HepG2 (cell line): Measurements from ENCODE around the gene PHKB. TPM values are rescaled to one million over a fixed set of nuclear protein-coding genes. Genes with fewer than 3 reads are reported as not detected.
A peak's percentile ranks its signal among the peaks of the same experiment; 100 is the strongest.

Experiments
- DNMT1 ChIP-seq: sonication (generic); formaldehyde crosslinking; IDR thresholded peaks from 2 replicates; pipeline ENCODE4 v1.5.1; 2020; ENCODE audit warnings: mild to moderate bottlenecking, missing genetic modification reagents
- DPF2 ChIP-seq: sonication (generic); formaldehyde crosslinking; IDR thresholded peaks from 2 replicates; pipeline ENCODE4 v1.4.0; 2020; ENCODE audit warnings: mild to moderate bottlenecking, low read depth, missing genetic modification reagents, borderline replicate concordance
- GZF1 ChIP-seq: sonication (generic); formaldehyde crosslinking; IDR thresholded peaks from 2 replicates; pipeline ENCODE4 v1.5.1; 2020; ENCODE audit warnings: mild to moderate bottlenecking, missing genetic modification reagents
- IKZF1 ChIP-seq: fragments of 450-650 bp; IDR thresholded peaks from 2 replicates; pipeline ENCODE4 v1.7.1; 2016
- MXD4 ChIP-seq: IDR thresholded peaks from 2 replicates; pipeline ENCODE4 v1.6.1; 2016; ENCODE audit warnings: mild to moderate bottlenecking, missing biosample characterization, missing genetic modification reagents
- SPEN ChIP-seq: sonication (generic); formaldehyde crosslinking; IDR thresholded peaks from 2 replicates; pipeline ENCODE4 v1.5.1; 2020; ENCODE audit warnings: low read depth, mild to moderate bottlenecking, missing genetic modification reagents
- TOPORS ChIP-seq: sonication (generic); formaldehyde crosslinking; IDR thresholded peaks from 2 replicates; pipeline ENCODE4 v1.8.0; 2023; ENCODE audit warnings: mild to moderate bottlenecking, missing genetic modification reagents
- U2AF1 ChIP-seq: fragments of 200-400 bp; formaldehyde crosslinking; optimal IDR thresholded peaks from 2 replicates; pipeline ENCODE3; 2017; ENCODE audit warnings: mild to moderate bottlenecking, low read depth, low read length
- ZFP36 ChIP-seq: fragments of 150-350 bp; IDR thresholded peaks from 2 replicates; pipeline ENCODE4 v1.6.1; 2018; ENCODE audit warnings: borderline replicate concordance, low read length, low read depth; ENCODE audit not compliant: partially characterized antibody
- ZFYVE20 ChIP-seq: sonication (generic); formaldehyde crosslinking; IDR thresholded peaks from 2 replicates; pipeline ENCODE4 v1.8.0; 2023; ENCODE audit warnings: low read depth, mild to moderate bottlenecking, moderate library complexity, missing genetic modification reagents, borderline replicate concordance
- ZMAT3 ChIP-seq: sonication (generic); formaldehyde crosslinking; conservative IDR thresholded peaks from 2 replicates; pipeline ENCODE4 v1.7.0; 2021; ENCODE audit warnings: missing genetic modification reagents
- ZNF17 ChIP-seq: sonication (generic); formaldehyde crosslinking; IDR thresholded peaks from 2 replicates; pipeline ENCODE4 v1.5.0; 2020; ENCODE audit warnings: mild to moderate bottlenecking, missing genetic modification reagents
- ZNF274 ChIP-seq: sonication (generic); formaldehyde crosslinking; IDR thresholded peaks from 2 replicates; pipeline ENCODE4 v1.5.1; 2020; ENCODE audit warnings: mild to moderate bottlenecking, missing genetic modification reagents
- ZNF3 ChIP-seq: IDR thresholded peaks from 2 replicates; pipeline ENCODE4 v1.7.0; 2017; ENCODE audit warnings: inconsistent platforms
- ZNF782 ChIP-seq: sonication (generic); formaldehyde crosslinking; IDR thresholded peaks from 2 replicates; pipeline ENCODE4 v1.4.0; 2020; ENCODE audit warnings: missing genetic modification reagents, mild to moderate bottlenecking, borderline replicate concordance
- ZNF790 ChIP-seq: sonication (generic); formaldehyde crosslinking; IDR thresholded peaks from 2 replicates; pipeline ENCODE4 v1.8.0; 2022; ENCODE audit warnings: missing genetic modification reagents, mild to moderate bottlenecking, borderline replicate concordance
- polyA plus RNA-seq, 8 experiments: library from polyadenylated mRNA; depleted of rRNA in 3 of 8; stranded (reverse) in 7 of 8; unstranded in 1 of 8; fragments of >200 nt; fragmentation: Illumina TruSeq in 4 of 8; extraction: Trizol in 4 of 8; gene quantifications; 2 replicates each; pipeline versions ENCODE4 v1.2.1 to v1.2.3, GENCODE V29; 2011 to 2016; ENCODE audit warnings: low read depth in 4 of 8, missing spikeins in 1 of 8, mixed read lengths in 1 of 8; ENCODE audit not compliant: insufficient read depth in 1 of 8
- total RNA-seq, 5 experiments: library from RNA; depleted of rRNA; stranded (reverse); fragments of >200 nt; fragmentation: Illumina TruSeq; extraction: Trizol; gene quantifications; 2 replicates each; pipeline ENCODE4 v1.2.3, GENCODE V29; 2016; ENCODE audit warnings: low read depth in 1 of 5
- TF ChIP-seq, protein P1 (sequence below): IDR thresholded peaks from 2 replicates; pipeline ENCODE4 v1.6.1; 2012; ENCODE audit warnings: inconsistent platforms
- TF ChIP-seq, protein P2 (sequence below): sonication (generic); formaldehyde crosslinking; IDR thresholded peaks from 2 replicates; pipeline ENCODE4 v1.4.0; 2020; ENCODE audit warnings: missing genetic modification reagents
- TF ChIP-seq, protein P3 (sequence below): sonication (generic); formaldehyde crosslinking; IDR thresholded peaks from 2 replicates; pipeline ENCODE4 v1.4.0; 2020; ENCODE audit warnings: missing genetic modification reagents, mild to moderate bottlenecking, borderline replicate concordance
- TF ChIP-seq, protein P4 (sequence below): sonication (generic); formaldehyde crosslinking; IDR thresholded peaks from 2 replicates; pipeline ENCODE4 v1.9.0; 2022; ENCODE audit warnings: low read depth, missing genetic modification reagents
- TF ChIP-seq, protein P5 (sequence below): IDR thresholded peaks from 2 replicates; pipeline ENCODE4 v1.6.1; 2016; ENCODE audit warnings: control low read depth

PHKB gene
- total and polyA plus RNA-seq, 2 of the 13 experiments (the other 11 are each of a cell fraction or from before 2014, with no cell fraction given), result 66.0 to 80.8 TPM

DNA sequence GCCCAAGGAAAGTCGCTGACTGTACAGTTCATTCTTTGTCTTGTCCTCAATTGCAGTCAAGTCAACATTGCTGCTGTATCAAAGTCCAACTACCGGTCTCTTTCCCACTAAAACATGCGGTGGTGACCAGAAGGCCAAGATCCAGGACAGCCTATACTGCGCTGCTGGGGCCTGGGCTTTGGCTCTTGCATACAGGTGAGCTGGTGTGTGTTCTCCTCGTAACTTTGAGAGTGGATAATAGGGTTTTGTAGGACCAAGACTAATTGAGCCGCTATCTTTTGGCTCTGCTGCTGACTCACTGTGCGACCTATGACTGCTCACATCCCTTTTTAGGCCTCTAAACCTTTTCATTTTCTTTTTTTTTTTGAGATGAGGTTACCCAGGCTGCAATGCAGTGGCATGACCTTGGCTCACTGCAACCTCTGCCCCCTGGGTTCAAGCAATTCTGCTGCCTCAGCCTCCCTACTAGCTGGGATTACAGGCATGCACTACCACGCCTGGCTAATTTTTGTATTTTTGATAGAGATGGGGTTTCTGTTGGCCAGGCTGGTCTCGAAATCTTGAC, 38.7 kb downstream of the PHKB start (continued):
- TF ChIP-seq GZF1 (CRISPR knock-in tag) (0 out of 2 replicates have a peak, but pooled peaks have one; percentile 37), ZFYVE20 (CRISPR knock-in tag) (no peak), MXD4 (CRISPR knock-in tag) (peak; percentile 68), DNMT1 (no peak), ZFP36 (no peak), ZNF3 (CRISPR knock-in tag) (no peak), ZNF17 (CRISPR knock-in tag) (no peak), ZNF790 (CRISPR knock-in tag) (no peak), ZMAT3 (CRISPR knock-in tag) (peak; percentile 97), ZNF782 (no peak; the same call in 1 of the 2 replicates), ZNF274 (CRISPR knock-in tag) (0 out of 2 replicates have a peak, but pooled peaks have one; percentile 41), U2AF1 (no peak), TOPORS (CRISPR knock-in tag) (no peak), DPF2 (CRISPR knock-in tag) (peak; percentile 71; the same call in 1 of the 2 replicates), SPEN (peak; percentile 85), IKZF1 (no peak)
- TF ChIP-seq, protein P1, sequence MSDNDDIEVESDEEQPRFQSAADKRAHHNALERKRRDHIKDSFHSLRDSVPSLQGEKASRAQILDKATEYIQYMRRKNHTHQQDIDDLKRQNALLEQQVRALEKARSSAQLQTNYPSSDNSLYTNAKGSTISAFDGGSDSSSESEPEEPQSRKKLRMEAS, result peak; percentile 94
- TF ChIP-seq, protein P2, sequence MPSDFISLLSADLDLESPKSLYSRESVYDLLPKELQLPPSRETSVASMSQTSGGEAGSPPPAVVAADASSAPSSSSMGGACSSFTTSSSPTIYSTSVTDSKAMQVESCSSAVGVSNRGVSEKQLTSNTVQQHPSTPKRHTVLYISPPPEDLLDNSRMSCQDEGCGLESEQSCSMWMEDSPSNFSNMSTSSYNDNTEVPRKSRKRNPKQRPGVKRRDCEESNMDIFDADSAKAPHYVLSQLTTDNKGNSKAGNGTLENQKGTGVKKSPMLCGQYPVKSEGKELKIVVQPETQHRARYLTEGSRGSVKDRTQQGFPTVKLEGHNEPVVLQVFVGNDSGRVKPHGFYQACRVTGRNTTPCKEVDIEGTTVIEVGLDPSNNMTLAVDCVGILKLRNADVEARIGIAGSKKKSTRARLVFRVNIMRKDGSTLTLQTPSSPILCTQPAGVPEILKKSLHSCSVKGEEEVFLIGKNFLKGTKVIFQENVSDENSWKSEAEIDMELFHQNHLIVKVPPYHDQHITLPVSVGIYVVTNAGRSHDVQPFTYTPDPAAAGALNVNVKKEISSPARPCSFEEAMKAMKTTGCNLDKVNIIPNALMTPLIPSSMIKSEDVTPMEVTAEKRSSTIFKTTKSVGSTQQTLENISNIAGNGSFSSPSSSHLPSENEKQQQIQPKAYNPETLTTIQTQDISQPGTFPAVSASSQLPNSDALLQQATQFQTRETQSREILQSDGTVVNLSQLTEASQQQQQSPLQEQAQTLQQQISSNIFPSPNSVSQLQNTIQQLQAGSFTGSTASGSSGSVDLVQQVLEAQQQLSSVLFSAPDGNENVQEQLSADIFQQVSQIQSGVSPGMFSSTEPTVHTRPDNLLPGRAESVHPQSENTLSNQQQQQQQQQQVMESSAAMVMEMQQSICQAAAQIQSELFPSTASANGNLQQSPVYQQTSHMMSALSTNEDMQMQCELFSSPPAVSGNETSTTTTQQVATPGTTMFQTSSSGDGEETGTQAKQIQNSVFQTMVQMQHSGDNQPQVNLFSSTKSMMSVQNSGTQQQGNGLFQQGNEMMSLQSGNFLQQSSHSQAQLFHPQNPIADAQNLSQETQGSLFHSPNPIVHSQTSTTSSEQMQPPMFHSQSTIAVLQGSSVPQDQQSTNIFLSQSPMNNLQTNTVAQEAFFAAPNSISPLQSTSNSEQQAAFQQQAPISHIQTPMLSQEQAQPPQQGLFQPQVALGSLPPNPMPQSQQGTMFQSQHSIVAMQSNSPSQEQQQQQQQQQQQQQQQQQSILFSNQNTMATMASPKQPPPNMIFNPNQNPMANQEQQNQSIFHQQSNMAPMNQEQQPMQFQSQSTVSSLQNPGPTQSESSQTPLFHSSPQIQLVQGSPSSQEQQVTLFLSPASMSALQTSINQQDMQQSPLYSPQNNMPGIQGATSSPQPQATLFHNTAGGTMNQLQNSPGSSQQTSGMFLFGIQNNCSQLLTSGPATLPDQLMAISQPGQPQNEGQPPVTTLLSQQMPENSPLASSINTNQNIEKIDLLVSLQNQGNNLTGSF (CRISPR knock-in tag), result no peak
- TF ChIP-seq, protein P3, sequence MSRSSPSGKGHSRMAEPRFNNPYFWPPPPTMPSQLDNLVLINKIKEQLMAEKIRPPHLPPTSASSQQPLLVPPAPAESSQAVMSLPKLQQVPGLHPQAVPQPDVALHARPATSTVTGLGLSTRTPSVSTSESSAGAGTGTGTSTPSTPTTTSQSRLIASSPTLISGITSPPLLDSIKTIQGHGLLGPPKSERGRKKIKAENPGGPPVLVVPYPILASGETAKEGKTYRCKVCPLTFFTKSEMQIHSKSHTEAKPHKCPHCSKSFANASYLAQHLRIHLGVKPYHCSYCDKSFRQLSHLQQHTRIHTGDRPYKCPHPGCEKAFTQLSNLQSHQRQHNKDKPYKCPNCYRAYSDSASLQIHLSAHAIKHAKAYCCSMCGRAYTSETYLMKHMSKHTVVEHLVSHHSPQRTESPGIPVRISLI (CRISPR knock-in tag), result peak; percentile 69; the same call in 1 of the 2 replicates
- TF ChIP-seq, protein P4, sequence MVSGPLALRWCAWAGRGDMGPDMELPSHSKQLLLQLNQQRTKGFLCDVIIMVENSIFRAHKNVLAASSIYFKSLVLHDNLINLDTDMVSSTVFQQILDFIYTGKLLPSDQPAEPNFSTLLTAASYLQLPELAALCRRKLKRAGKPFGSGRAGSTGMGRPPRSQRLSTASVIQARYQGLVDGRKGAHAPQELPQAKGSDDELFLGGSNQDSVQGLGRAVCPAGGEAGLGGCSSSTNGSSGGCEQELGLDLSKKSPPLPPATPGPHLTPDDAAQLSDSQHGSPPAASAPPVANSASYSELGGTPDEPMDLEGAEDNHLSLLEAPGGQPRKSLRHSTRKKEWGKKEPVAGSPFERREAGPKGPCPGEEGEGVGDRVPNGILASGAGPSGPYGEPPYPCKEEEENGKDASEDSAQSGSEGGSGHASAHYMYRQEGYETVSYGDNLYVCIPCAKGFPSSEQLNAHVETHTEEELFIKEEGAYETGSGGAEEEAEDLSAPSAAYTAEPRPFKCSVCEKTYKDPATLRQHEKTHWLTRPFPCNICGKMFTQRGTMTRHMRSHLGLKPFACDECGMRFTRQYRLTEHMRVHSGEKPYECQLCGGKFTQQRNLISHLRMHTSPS (CRISPR knock-in tag), result peak; percentile 58; the same call in 1 of the 2 replicates
- TF ChIP-seq, protein P5, sequence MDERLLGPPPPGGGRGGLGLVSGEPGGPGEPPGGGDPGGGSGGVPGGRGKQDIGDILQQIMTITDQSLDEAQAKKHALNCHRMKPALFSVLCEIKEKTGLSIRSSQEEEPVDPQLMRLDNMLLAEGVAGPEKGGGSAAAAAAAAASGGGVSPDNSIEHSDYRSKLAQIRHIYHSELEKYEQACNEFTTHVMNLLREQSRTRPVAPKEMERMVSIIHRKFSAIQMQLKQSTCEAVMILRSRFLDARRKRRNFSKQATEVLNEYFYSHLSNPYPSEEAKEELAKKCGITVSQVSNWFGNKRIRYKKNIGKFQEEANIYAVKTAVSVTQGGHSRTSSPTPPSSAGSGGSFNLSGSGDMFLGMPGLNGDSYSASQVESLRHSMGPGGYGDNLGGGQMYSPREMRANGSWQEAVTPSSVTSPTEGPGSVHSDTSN (CRISPR knock-in tag), result no peak
